GM23338 (cell line): ENCODE data around the gene S1PR2.

Source experiments
- CTCF ChIP-seq, 2 experiments: fragments of 200-600 bp in 1 of 2; sonication (generic) in 1 of 2; conservative IDR thresholded peaks; 2 replicates each; pipeline versions ENCODE4 v1.5.1 to v1.6.1; 2016 to 2017; ENCODE audit warnings: antibody characterized with exemption in 2 of 2, low read depth in 2 of 2, mild to moderate bottlenecking in 2 of 2, moderate library complexity in 1 of 2
- EZH2 ChIP-seq: fragments of 200-600 bp; sonication (generic); IDR thresholded peaks from one replicate; pipeline ENCODE4 v1.8.0; 2017; ENCODE audit warnings: antibody characterized with exemption, mild to moderate bottlenecking, low read depth; ENCODE audit not compliant: unreplicated experiment
- POLR2AphosphoS5 ChIP-seq: IDR thresholded peaks from 2 replicates; pipeline ENCODE4 v1.6.1; 2016; ENCODE audit warnings: antibody characterized with exemption, low read depth

DNA sequence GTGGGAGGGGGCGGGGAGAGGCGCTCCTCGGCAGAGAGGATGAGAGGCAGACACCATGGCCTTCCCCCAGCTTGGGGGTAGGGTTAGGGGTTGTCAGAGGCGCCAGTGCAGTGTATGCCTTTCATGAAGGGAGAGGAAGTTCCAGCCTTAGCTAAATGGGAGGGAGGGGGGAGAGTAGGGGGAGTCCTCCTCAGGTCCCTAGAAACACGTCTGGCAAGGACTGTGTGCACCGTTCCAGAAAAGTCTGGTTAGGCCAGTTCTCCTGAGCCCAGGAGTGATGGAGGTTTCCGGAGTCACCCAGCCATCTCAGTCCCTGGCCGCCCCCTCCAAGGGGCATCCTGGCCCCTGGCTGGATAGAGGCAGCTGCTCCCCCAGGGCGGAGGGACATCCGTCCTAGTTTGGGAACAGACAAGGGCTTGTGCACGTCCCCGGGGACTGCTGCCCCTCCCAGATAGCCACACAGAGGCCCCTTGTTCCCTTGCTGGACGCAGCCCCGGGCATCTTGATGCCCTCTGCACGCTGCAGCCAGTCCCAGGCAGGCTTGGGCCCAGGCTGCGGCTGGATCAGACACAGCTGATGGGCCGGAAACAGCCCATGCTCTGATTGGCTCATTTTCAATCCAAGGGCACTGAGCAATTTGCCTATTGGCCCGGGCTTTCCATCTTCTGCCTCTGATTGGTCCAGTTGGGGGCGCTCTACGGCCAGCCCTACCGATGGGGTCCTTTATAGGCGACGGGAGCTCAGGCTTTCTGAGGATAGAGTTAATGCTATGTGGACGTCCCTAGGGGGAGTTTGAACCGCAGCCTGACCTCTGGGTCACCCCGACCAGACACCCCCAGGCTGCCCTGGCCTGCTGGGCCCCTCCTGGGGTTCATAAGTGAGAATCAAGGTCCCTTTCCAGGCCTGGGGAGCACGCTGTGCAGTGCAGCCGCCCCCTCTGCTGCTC, 3.8 kb downstream of the S1PR2 start:
- no peak for TF ChIP-seq EZH2
- peak; percentile 43 to 48 for TF ChIP-seq CTCF (conservative IDR thresholded peaks at IDR 0.05; ENCODE audit: low read depth in 2 of 2)
- no peak for TF ChIP-seq POLR2AphosphoS5
